Prostate gland (tissue), 2 donors: Measurements from ENCODE around the gene NPBWR2.
"Not testable (repeated sequence)": the region's sequence is repeated elsewhere in the genome, so short reads cannot be mapped to it uniquely, and the experiment has no call there.

Source experiments
- POLR2A ChIP-seq: fragments of 450-650 bp; IDR thresholded peaks from one replicate; pipeline ENCODE4 v1.6.1; 2016; ENCODE audit warnings: antibody characterized with exemption, mild to moderate bottlenecking
- TF ChIP-seq, protein P1 (sequence below), 4 experiments: fragments of 200-600 bp in 2 of 4; fragments of 450-650 bp in 2 of 4; sonication (generic) in 2 of 4; IDR thresholded peaks; 1 replicate in 3 of 4; 2 replicates in 1 of 4; pipeline ENCODE4 v1.5.1; 2016 to 2019; ENCODE audit warnings: antibody characterized with exemption in 4 of 4, mild to moderate bottlenecking in 2 of 4, moderate library complexity in 2 of 4

DNA sequence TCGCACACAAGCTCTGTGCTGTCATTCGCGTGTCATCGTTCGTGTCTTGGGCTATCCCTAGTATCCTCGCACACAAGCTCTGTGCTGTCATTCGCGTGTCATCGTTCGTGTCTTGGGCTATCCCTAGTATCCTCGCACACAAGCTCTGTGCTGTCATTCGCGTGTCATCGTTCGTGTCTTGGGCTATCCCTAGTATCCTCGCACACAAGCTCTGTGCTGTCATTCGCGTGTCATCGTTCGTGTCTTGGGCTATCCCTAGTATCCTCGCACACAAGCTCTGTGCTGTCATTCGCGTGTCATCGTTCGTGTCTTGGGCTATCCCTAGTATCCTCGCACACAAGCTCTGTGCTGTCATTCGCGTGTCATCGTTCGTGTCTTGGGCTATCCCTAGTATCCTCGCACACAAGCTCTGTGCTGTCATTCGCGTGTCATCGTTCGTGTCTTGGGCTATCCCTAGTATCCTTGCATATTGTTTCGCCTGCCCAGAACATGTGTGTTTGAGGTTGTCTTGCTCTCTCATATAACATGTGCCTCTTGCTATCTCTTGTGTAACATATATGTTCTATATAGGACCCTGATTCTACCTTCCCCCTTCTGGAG is 20.0 kb downstream of the NPBWR2 start:
- not testable (repeated sequence) for TF ChIP-seq POLR2A
- TF ChIP-seq, protein P1, sequence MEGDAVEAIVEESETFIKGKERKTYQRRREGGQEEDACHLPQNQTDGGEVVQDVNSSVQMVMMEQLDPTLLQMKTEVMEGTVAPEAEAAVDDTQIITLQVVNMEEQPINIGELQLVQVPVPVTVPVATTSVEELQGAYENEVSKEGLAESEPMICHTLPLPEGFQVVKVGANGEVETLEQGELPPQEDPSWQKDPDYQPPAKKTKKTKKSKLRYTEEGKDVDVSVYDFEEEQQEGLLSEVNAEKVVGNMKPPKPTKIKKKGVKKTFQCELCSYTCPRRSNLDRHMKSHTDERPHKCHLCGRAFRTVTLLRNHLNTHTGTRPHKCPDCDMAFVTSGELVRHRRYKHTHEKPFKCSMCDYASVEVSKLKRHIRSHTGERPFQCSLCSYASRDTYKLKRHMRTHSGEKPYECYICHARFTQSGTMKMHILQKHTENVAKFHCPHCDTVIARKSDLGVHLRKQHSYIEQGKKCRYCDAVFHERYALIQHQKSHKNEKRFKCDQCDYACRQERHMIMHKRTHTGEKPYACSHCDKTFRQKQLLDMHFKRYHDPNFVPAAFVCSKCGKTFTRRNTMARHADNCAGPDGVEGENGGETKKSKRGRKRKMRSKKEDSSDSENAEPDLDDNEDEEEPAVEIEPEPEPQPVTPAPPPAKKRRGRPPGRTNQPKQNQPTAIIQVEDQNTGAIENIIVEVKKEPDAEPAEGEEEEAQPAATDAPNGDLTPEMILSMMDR (IDR thresholded peaks at IDR 0.05) = not testable (repeated sequence)
